Testis (tissue), 3 donors: ENCODE measurements around the gene CCNL2. TPM values are rescaled to one million over a fixed set of nuclear protein-coding genes. Genes with fewer than 3 reads are reported as not detected.

Experiments
- DNase-seq: peaks from one replicate; pipeline ENCODE4 v3.0.0-alpha.2; 2019
- H3K27ac ChIP-seq, 2 donors: fragments of 200-600 bp; sonication (generic); one replicate each; pipeline ENCODE4 v1.5.1; 2019
- H3K27me3 ChIP-seq: fragments of 200-600 bp; sonication (generic); one replicate; pipeline ENCODE4 v1.5.1; 2019
- H3K36me3 ChIP-seq: fragments of 200-600 bp; sonication (generic); one replicate; pipeline ENCODE4 v1.5.1; 2017; ENCODE audit warnings: low read depth; ENCODE audit errors: missing control alignments
- H3K4me1 ChIP-seq: fragments of 200-600 bp; sonication (generic); one replicate; pipeline ENCODE4 v1.5.1; 2019
- H3K4me3 ChIP-seq, 2 donors: fragments of 200-600 bp; sonication (generic); one replicate each; pipeline ENCODE4 v1.5.1; 2017 to 2019
- H3K9me3 ChIP-seq: fragments of 200-600 bp; sonication (generic); one replicate; pipeline ENCODE4 v1.5.1; 2017
- POLR2A ChIP-seq: fragments of 450-650 bp; IDR thresholded peaks from one replicate; pipeline ENCODE4 v1.6.1; 2017; ENCODE audit warnings: antibody characterized with exemption, mild to moderate bottlenecking, moderate library complexity
- WGBS, 2 donors: methylation state at CpG; one replicate each; pipeline ENCODE4 v1.1.5; 2018; 5-methylcytosine and 5-hydroxymethylcytosine counted together
- intact Hi-C: fragments of 100-400 bp; cut with DNase I; formaldehyde crosslinking; loops from one replicate; pipeline ENCODE4 v1.15.1; 2023; ENCODE audit warnings: low total_unique reads
- polyA plus RNA-seq: library from polyadenylated mRNA; stranded (reverse); fragments of 350-450 nt; fragmentation: Illumina TruSeq; extraction: RNeasy Lipid Tissue Mini Kit (QIAGEN cat#74804); gene quantifications from one replicate; pipeline ENCODE4 v1.2.3, GENCODE V29; 2014; ENCODE audit warnings: low read depth, low replicate concordance; ENCODE audit not compliant: insufficient read depth
- total RNA-seq, 2 donors: library from RNA; depleted of rRNA; stranded (reverse); fragments of >200 nt; gene quantifications; one replicate each; pipeline ENCODE4 v1.2.3, GENCODE V29; 2016
- TF ChIP-seq, protein P1 (sequence below), 3 experiments: fragments of 450-650 bp in 2 of 3; fragments of 200-600 bp in 1 of 3; sonication (generic) in 1 of 3; IDR thresholded peaks; one replicate each; pipeline ENCODE4 v1.5.1; 2016 to 2019; ENCODE audit warnings: antibody characterized with exemption in 3 of 3, mild to moderate bottlenecking in 2 of 3, moderate library complexity in 1 of 3

CCNL2 gene
- total and polyA plus RNA-seq, 3 donors from 2014 or later = 90.9 to 209 (median 204) TPM

DNA sequence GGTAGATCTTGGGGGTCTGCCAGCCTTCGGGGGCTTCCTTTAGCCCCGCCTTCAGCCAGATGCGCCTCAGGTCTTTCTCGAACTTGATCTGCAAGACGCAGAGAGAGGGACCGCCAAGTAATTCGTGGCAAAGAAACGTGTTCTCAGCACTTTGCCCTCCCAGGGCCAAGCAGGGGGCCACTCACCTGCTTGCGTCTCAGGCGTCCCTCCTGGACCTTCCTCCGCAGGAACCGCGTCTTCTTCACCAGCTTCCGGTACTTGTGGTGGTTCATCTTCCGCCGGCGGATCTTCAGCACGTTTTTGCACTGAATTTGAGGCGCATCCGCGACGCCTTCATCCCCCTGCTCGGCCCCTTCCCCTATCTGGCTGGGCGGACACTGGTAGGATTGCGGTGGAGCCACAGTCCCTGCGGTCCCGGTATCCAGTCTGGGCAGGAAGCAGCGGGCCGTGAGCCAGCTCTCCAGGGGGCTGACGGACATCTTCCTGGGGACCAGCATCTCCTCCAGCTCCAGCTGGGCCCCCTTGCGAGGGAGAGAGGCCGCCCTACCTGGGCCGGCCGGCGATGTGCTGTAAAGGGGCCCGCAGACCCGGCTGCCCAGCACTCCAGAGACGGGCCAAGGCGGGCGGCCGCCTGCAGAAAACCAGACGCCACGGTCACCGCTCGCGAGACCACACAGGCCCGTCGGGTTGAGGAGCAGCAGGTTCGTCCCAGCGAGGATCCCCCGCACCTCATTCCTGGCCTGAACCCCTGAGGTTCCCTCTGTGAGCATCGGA is 25.1 kb downstream of the CCNL2 start:
- Histone ChIP-seq H3K4me3 (peak overlapping the region; percentile 91 to 100), H3K36me3 (no peaks in the 10 kb centered on the region), H3K27ac (peak overlapping the region; percentile 7 to 82), H3K27me3 (no peaks in the 10 kb centered on the region), H3K9me3 (no peaks in the 10 kb centered on the region), H3K4me1 (peaks cover 28% of the 10 kb centered on the region)
- TF ChIP-seq, protein P1, sequence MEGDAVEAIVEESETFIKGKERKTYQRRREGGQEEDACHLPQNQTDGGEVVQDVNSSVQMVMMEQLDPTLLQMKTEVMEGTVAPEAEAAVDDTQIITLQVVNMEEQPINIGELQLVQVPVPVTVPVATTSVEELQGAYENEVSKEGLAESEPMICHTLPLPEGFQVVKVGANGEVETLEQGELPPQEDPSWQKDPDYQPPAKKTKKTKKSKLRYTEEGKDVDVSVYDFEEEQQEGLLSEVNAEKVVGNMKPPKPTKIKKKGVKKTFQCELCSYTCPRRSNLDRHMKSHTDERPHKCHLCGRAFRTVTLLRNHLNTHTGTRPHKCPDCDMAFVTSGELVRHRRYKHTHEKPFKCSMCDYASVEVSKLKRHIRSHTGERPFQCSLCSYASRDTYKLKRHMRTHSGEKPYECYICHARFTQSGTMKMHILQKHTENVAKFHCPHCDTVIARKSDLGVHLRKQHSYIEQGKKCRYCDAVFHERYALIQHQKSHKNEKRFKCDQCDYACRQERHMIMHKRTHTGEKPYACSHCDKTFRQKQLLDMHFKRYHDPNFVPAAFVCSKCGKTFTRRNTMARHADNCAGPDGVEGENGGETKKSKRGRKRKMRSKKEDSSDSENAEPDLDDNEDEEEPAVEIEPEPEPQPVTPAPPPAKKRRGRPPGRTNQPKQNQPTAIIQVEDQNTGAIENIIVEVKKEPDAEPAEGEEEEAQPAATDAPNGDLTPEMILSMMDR (IDR thresholded peaks at IDR 0.05) = no peak
- TF ChIP-seq POLR2A = no peak
- intact Hi-C loops = no loop called here
- DNase-seq = no peak
- WGBS, 2 donors = 39 to 63% methylated on average over 33 to 52 of the region's 52 CpGs

DNA sequence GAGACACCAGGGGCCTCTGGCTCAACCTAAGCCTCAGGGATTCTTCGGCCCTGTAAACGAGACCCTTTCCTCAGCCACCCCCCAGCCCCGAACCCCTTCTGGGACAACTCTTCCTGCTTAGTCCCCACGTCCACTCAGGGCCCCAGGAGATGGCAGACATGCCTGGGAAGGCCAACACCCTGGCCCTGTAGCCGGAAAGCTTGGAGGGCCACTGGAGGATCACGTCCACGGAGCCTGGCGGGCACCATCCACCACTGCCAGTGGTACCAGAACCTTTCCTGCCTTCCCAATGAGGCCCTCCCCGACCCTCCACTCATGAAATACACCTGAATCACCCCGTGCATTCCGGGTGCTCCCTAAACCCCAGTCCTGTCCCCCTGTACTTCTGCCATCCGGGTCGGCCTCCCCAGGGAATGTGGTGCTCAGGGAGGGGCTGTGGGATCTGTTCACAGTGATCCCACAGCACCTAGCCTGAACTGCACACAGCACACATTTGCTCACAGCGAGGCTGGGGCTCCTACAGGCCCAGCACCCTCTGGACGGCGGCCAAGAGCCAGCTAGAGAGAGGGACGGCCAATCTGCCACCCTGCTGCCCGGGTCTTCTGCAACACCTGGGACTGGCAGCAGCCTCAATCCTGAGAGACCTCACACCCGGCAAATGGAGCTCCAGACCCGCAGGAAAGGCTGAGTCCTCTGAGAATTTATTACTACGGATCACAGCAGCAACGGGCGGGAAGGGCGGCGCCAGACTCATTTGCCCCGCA is 25.9 kb downstream of the CCNL2 start:
- WGBS, 2 donors = 70 to 74% methylated on average over 25 to 26 of the region's 26 CpGs
- no peak overlapping the region for H3K27ac ChIP-seq
- no peaks in the 10 kb centered on the region for H3K9me3 ChIP-seq
- H3K4me1 ChIP-seq = peaks cover 28% of the 10 kb centered on the region
- peak overlapping the region in 1 of 2 donors; percentile 91 for H3K4me3 ChIP-seq
- no peaks in the 10 kb centered on the region for H3K27me3 ChIP-seq
- intact Hi-C loops = no loop called here
- TF ChIP-seq, protein P1 (IDR thresholded peaks at IDR 0.05) = no peak
- no peak for TF ChIP-seq POLR2A
- DNase-seq = no peak
- no peaks in the 10 kb centered on the region for H3K36me3 ChIP-seq

DNA sequence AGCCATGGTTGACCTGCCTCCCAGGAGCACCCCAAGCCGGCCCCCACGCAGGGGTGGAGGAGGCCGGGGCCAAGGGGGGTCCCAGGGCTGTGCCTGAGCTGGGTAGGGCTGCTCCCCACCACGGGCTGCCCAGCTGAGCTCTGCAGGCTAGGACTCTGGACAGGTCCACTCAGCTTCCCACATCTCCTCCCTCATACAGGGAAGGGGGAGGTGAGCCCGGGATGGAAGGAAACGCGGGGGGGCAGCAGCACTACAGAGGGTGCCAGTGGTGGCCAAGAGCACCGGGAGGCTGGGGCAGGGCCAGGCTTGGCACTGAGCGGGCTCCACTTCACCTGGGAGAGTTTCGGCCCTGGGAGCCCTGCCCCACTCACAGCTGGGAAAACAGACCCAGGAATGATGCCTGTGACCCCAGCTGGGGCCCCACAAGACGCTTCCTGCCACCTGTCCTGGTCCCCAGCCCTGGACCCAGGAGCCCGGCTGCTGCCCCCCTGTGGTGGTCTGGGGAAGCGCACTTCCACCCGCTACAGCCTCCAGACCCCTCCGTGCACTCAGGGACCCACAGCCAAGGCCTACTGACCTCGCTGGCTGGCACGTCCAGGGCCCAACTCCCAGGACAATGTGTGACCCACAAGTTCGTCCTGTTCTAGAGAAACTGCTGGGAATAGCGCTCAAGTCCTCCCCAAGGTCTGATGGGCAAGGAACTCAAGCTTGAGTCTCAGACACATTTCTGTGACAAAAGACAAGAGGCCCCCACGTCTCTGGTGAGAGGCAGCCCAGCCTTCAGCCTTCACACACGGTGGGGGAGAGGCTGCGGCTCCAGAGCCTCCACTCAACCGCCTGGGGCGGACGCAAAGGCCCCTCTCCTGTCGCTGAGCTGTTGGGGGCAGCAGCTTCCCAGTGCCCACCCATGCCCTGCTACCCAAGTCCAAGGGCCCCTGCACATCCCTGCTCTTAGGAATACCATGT is 27.1 kb downstream of the CCNL2 start:
- Histone ChIP-seq H3K36me3 (no peaks in the 10 kb centered on the region), H3K27ac (no peak overlapping the region), H3K9me3 (no peaks in the 10 kb centered on the region), H3K4me1 (peaks cover 28% of the 10 kb centered on the region), H3K4me3 (no peak overlapping the region), H3K27me3 (no peaks in the 10 kb centered on the region)
- WGBS, 2 donors = 45 to 51% methylated on average over 11 to 26 of the region's 26 CpGs
- TF ChIP-seq, protein P1 (IDR thresholded peaks at IDR 0.05) = peak; percentile 76 to 98 (median 83)
- TF ChIP-seq POLR2A = no peak
- intact Hi-C loops = no loop called here
- peak; percentile 72 for DNase-seq

DNA sequence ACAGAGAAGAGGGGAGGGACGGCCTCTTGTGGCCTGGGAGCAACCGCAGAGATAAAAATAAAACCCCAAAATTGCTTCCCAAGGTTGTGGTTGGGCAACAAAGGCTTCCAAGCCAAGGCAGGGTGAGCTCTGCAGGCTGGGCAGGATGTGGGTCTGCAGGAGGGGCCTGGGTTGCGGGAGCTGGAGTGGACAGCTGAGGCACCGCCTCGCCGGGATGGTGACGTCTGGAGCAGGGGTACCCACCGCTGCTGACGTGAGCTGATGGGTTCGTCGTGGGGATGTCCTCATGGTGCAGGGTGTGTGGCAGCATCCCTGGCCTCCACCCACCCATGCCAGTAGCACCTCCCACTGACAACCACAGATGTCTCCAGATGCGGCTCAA is 27.8 kb downstream of the CCNL2 start:
- H3K4me1 ChIP-seq = peaks cover 28% of the 10 kb centered on the region
- no peaks in the 10 kb centered on the region for H3K9me3 ChIP-seq
- TF ChIP-seq, protein P1 (IDR thresholded peaks at IDR 0.05) = no peak
- no peak for TF ChIP-seq POLR2A
- DNase-seq = no peak
- WGBS, 2 donors = 56 to 57% methylated on average over 8 to 12 of the region's 12 CpGs
- intact Hi-C loops = no loop called here
- no peak overlapping the region for H3K4me3 ChIP-seq
- no peaks in the 10 kb centered on the region for H3K27me3 ChIP-seq
- H3K36me3 ChIP-seq = no peaks in the 10 kb centered on the region
- H3K27ac ChIP-seq = no peak overlapping the region
